GM21717 (cell line): ENCODE results near the gene MLIP.

Experiments
- ATAC-seq: cut with Tn5 transposase; IDR thresholded peaks from one replicate; pipeline ENCODE4 v1.9.1; 2021; ENCODE audit warnings: mild to moderate bottlenecking, moderate library complexity; ENCODE audit not compliant: unreplicated experiment

The MLIP gene

GRCh38 chr6:54096811-54097210 lies 14.4 kb upstream of the MLIP start:
- ATAC-seq = no peak

- no peak for ATAC-seq
These were observed 13.5 kb upstream of the MLIP start for GRCh38 chr6:54097753-54098152.

GRCh38 chr6:54098450-54099044 lies 12.7 kb upstream of the MLIP start:
- ATAC-seq = no peak

GRCh38 chr6:54099225-54099624 lies 12.0 kb upstream of the MLIP start:
- ATAC-seq = no peak

- peak; percentile 59 for ATAC-seq
These were observed 10.7 kb upstream of the MLIP start for GRCh38 chr6:54100411-54101006.

- ATAC-seq = no peak
These were observed 9.0 kb upstream of the MLIP start for GRCh38 chr6:54102238-54102637.

GRCh38 chr6:54103497-54103896 lies 7.7 kb upstream of the MLIP start:
- no peak for ATAC-seq

- ATAC-seq = no peak
These were observed 4.5 kb upstream of the MLIP start for GRCh38 chr6:54106727-54107126.

- no peak for ATAC-seq
These were observed 3.7 kb upstream of the MLIP start for GRCh38 chr6:54107470-54108090.

- ATAC-seq = no peak
These were observed 3.0 kb upstream of the MLIP start for GRCh38 chr6:54108271-54108670.

GRCh38 chr6:54109586-54109985 lies 1.7 kb upstream of the MLIP start:
- ATAC-seq = no peak

GRCh38 chr6:54112151-54112650 lies 958 bp downstream of the MLIP start:
- no peak for ATAC-seq

GRCh38 chr6:54114991-54115390 lies 3.7 kb downstream of the MLIP start:
- ATAC-seq = no peak

- ATAC-seq = no peak
These were observed 4.7 kb downstream of the MLIP start for GRCh38 chr6:54115966-54116365.

- ATAC-seq = no peak
These were observed 6.9 kb downstream of the MLIP start for GRCh38 chr6:54118117-54118516.

GRCh38 chr6:54125493-54125892 lies 14.2 kb downstream of the MLIP start:
- ATAC-seq = no peak

- ATAC-seq = no peak
These were observed 18.9 kb downstream of the MLIP start for GRCh38 chr6:54130179-54130578.

- ATAC-seq = no peak
These were observed 21.3 kb downstream of the MLIP start for GRCh38 chr6:54132587-54132986.

GRCh38 chr6:54133186-54133585 lies 21.9 kb downstream of the MLIP start:
- ATAC-seq = no peak

- ATAC-seq = no peak
These were observed 23.7 kb downstream of the MLIP start for GRCh38 chr6:54134935-54135334.

- ATAC-seq = no peak
These were observed 24.6 kb downstream of the MLIP start for GRCh38 chr6:54135665-54136369.

GRCh38 chr6:54138795-54139194 lies 27.6 kb downstream of the MLIP start:
- no peak for ATAC-seq
